Endodermal cell (in vitro differentiated cells): Measurements from ENCODE around the gene TMPRSS9. TPM values are rescaled to one million over a fixed set of nuclear protein-coding genes. Genes with fewer than 3 reads are reported as not detected.

Experiments used
- DNase-seq: peaks from one replicate; pipeline ENCODE4 v3.0.0-alpha.2; 2017
- H3K27ac ChIP-seq: 2 replicates; pipeline ENCODE4 v1.5.1; 2013; ENCODE audit warnings: mild to moderate bottlenecking, low read depth, low read length, moderate library complexity
- H3K27me3 ChIP-seq: 2 replicates; pipeline ENCODE4 v1.6.1; 2013; ENCODE audit warnings: mild to moderate bottlenecking, low read length, moderate library complexity; ENCODE audit not compliant: insufficient read depth, control insufficient read depth, poor library complexity, severe bottlenecking
- H3K36me3 ChIP-seq: 2 replicates; pipeline ENCODE4 v1.7.0; 2013; ENCODE audit warnings: mild to moderate bottlenecking, low read length, moderate library complexity; ENCODE audit not compliant: control insufficient read depth, insufficient read depth
- H3K4me1 ChIP-seq: one replicate; pipeline ENCODE4 v1.7.0; 2013; ENCODE audit warnings: low read length; ENCODE audit not compliant: control insufficient read depth, insufficient read depth
- H3K4me3 ChIP-seq: 2 replicates; pipeline ENCODE4 v1.5.1; 2013; ENCODE audit warnings: mild to moderate bottlenecking, low read length, moderate library complexity
- H3K9ac ChIP-seq: 2 replicates; pipeline ENCODE4 v1.6.1; 2013; ENCODE audit warnings: mild to moderate bottlenecking, low read length, moderate library complexity; ENCODE audit not compliant: poor library complexity, severe bottlenecking; ENCODE audit errors: extremely low read depth
- H3K9me3 ChIP-seq: 2 replicates; pipeline ENCODE4 v1.6.1; 2013; ENCODE audit warnings: mild to moderate bottlenecking, low read length, moderate library complexity; ENCODE audit not compliant: control insufficient read depth
- H3K27ac Mint-ChIP-seq: 2 replicates; pipeline ENCODE4 v1.8.0; 2020; ENCODE audit warnings: mixed read lengths
- H3K27me3 Mint-ChIP-seq: 2 replicates; pipeline ENCODE4 v1.8.0; 2021; ENCODE audit warnings: mild to moderate bottlenecking, mixed read lengths; ENCODE audit not compliant: insufficient read depth
- H3K36me3 Mint-ChIP-seq: 2 replicates; pipeline ENCODE4 v1.8.0; 2020; ENCODE audit warnings: low read depth, mixed read lengths
- H3K4me1 Mint-ChIP-seq: 2 replicates; pipeline ENCODE4 v1.8.0; 2020; ENCODE audit warnings: mixed read lengths
- H3K4me3 Mint-ChIP-seq: 2 replicates; pipeline ENCODE4 v1.8.0; 2020; ENCODE audit warnings: mild to moderate bottlenecking, moderate library complexity, mixed read lengths
- H3K9me3 Mint-ChIP-seq: 2 replicates; pipeline ENCODE4 v1.8.0; 2020; ENCODE audit warnings: mild to moderate bottlenecking, mixed read lengths
- CTCF ChIP-seq: fragments of 200-600 bp; sonication (generic); conservative IDR thresholded peaks from 2 replicates; pipeline ENCODE4 v1.5.0; 2021; ENCODE audit warnings: antibody characterized with exemption, mild to moderate bottlenecking
- WGBS, 2 experiments: methylation state at CpG; one replicate each; pipeline versions ENCODE4 v1.1.5 to v1.1.7; 2013; ENCODE audit warnings: missing lambda C conversion rate in 2 of 2, mixed read lengths in 1 of 2; ENCODE audit not compliant: insufficient coverage in 1 of 2, insufficient read length in 1 of 2; 5-methylcytosine and 5-hydroxymethylcytosine counted together
- total RNA-seq, 2 donors: library from RNA; stranded (reverse); fragmentation: NEBNext Ultra II Directional in 1 of 2; extraction: Animal tissue kit (Norgen Biotek cat#: 25700) in 1 of 2; gene quantifications; 2 replicates in 1 of 2; 3 replicates in 1 of 2; pipeline ENCODE4 v1.2.1, GENCODE V29; 2021

The TMPRSS9 gene
- total RNA-seq, 2 donors from 2014 or later: 0.73 to 1.2 TPM

- no peaks in the 10 kb centered on the region for H3K36me3 ChIP-seq
- Mint-ChIP-seq H3K9me3 (no peaks in the 10 kb centered on the region), H3K27ac (no peak overlapping the region), H3K4me3 (no peak overlapping the region), H3K4me1 (no peaks in the 10 kb centered on the region), H3K27me3 (no peaks in the 10 kb centered on the region), H3K36me3 (peaks cover 5% of the 10 kb centered on the region)
- TF ChIP-seq CTCF: no peak
- no peaks in the 10 kb centered on the region for H3K27me3 ChIP-seq
- H3K27ac ChIP-seq: no peak overlapping the region
- WGBS, 2 experiments: 91 to 95% methylated on average over 12 to 13 of the region's 13 CpGs
- no peak for DNase-seq
- no peaks in the 10 kb centered on the region for H3K9me3 ChIP-seq
- no peak overlapping the region for H3K4me3 ChIP-seq
- H3K9ac ChIP-seq: no peak overlapping the region
- H3K4me1 ChIP-seq: no peaks in the 10 kb centered on the region
Measured at GRCh38 chr19:2417881-2418406, 57.9 kb downstream of the TMPRSS9 start.

GRCh38 chr19:2419754-2420153, 59.7 kb downstream of the TMPRSS9 start:
- no peaks in the 10 kb centered on the region for H3K4me1 Mint-ChIP-seq
- peaks cover 5% of the 10 kb centered on the region for H3K36me3 Mint-ChIP-seq
- no peaks in the 10 kb centered on the region for H3K27me3 ChIP-seq
- no peak overlapping the region for H3K4me3 Mint-ChIP-seq
- TF ChIP-seq CTCF: no peak
- H3K27me3 Mint-ChIP-seq: no peaks in the 10 kb centered on the region
- no peak overlapping the region for H3K27ac Mint-ChIP-seq
- H3K27ac ChIP-seq: no peak overlapping the region
- WGBS, 2 experiments: 90 to 96% methylated on average over 7 of the region's 7 CpGs
- DNase-seq: no peak
- H3K4me1 ChIP-seq: no peaks in the 10 kb centered on the region
- H3K9me3 ChIP-seq: no peaks in the 10 kb centered on the region
- H3K9ac ChIP-seq: no peak overlapping the region
- no peaks in the 10 kb centered on the region for H3K36me3 ChIP-seq
- H3K9me3 Mint-ChIP-seq: no peaks in the 10 kb centered on the region
- no peak overlapping the region for H3K4me3 ChIP-seq

GRCh38 chr19:2420490-2420889, 60.4 kb downstream of the TMPRSS9 start:
- Mint-ChIP-seq H3K4me1 (no peaks in the 10 kb centered on the region), H3K4me3 (no peak overlapping the region), H3K27me3 (no peaks in the 10 kb centered on the region), H3K9me3 (no peaks in the 10 kb centered on the region), H3K36me3 (peaks cover 5% of the 10 kb centered on the region), H3K27ac (no peak overlapping the region)
- Histone ChIP-seq H3K27ac (no peak overlapping the region), H3K27me3 (no peaks in the 10 kb centered on the region), H3K9me3 (no peaks in the 10 kb centered on the region), H3K36me3 (no peaks in the 10 kb centered on the region), H3K9ac (no peak overlapping the region), H3K4me1 (no peaks in the 10 kb centered on the region), H3K4me3 (no peak overlapping the region)
- no peak for DNase-seq
- WGBS, 2 experiments: 100% methylated on average over 1 of the region's 2 CpGs; no CpG with 5 or more reads in 1 of the 2 experiments
- TF ChIP-seq CTCF: no peak
